Left ventricle myocardium superior (tissue), 1 donor: ENCODE data around the gene PROCA1. TPM values are rescaled to one million over a fixed set of nuclear protein-coding genes. Genes with fewer than 3 reads are reported as not detected.
A peak's percentile ranks its signal among the peaks of the same experiment; 100 is the strongest.
"Not testable (repeated sequence)": the region's sequence is repeated elsewhere in the genome, so short reads cannot be mapped to it uniquely, and the experiment has no call there.

Experiments
- ATAC-seq: fragments of 200-7000 bp; cut with Tn5 transposase; one replicate; pipeline ENCODE4 v1.9.1; 2020; ENCODE audit warnings: mild to moderate bottlenecking, moderate library complexity
- DNase-seq: peaks from one replicate; pipeline ENCODE4 v3.0.0-alpha.2; 2020
- intact Hi-C: fragments of 100-400 bp; cut with micrococcal nuclease; formaldehyde crosslinking; loops from one replicate; pipeline ENCODE4 v1.11.0; 2022
- total RNA-seq: library from RNA; stranded (reverse); fragmentation: NEBNext Ultra II Directional; extraction: Animal tissue kit (Norgen Biotek cat#: 25700); gene quantifications from one replicate; pipeline ENCODE4 v1.2.1, GENCODE V29; 2021
- donor health status: DM: no; HTN: yes; CAD: no; lungs with severe emphysema.

Gene PROCA1
- total RNA-seq, 1 donor from 2014 or later, result 0.89 TPM

- peak; percentile 97 for DNase-seq
- peak; percentile 77 for ATAC-seq
- intact Hi-C loops, result loop anchor here (2.0 kb wide), 1 partner anchor 22 kb away; no protein-coding TSS in a partner anchor
These were observed 16.9 kb upstream of the PROCA1 start, which contains the start of gene NEK8 for GRCh38 chr17:28728364-28729200. TSS of gene NEK8 (plus strand) at chr17:28728788. CDS start at chr17:28728814, 26 bp downstream.

GRCh38 chr17:28726627-28727491, 15.2 kb upstream of the PROCA1 start:
- peak; percentile 79 for ATAC-seq
- intact Hi-C loops, result no loop called here
- DNase-seq, result peak; percentile 95

DNA sequence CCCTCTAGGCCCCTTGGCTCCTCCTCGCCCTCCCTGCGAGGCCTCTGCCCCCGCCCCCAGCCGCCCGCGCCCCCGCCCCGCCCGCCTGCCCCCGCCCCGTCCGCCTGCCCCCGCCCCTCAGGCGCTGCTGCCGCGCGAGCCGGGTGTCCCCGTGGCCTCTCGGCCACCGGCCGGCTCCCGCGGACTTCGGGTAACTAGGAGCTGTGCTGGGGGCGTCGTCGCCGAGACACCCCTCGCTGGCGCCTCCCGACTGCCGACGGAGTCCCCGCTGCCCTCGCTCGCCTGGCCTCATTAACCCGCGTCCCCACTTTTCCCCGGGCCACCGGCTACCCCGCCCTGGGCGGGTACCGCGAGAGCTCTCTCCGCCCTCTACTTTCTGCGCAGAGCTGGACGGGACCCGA, 14.5 kb upstream of the PROCA1 start, which contains the start of gene TLCD1:
TSS of gene TLCD1 (minus strand) at position 8 of the 401 bp plus-strand sequence. CDS start 136 bp downstream, outside the sequence.
- DNase-seq (peak; percentile 83), ATAC-seq (peak; percentile 57)
- intact Hi-C loops, result no loop called here

DNA sequence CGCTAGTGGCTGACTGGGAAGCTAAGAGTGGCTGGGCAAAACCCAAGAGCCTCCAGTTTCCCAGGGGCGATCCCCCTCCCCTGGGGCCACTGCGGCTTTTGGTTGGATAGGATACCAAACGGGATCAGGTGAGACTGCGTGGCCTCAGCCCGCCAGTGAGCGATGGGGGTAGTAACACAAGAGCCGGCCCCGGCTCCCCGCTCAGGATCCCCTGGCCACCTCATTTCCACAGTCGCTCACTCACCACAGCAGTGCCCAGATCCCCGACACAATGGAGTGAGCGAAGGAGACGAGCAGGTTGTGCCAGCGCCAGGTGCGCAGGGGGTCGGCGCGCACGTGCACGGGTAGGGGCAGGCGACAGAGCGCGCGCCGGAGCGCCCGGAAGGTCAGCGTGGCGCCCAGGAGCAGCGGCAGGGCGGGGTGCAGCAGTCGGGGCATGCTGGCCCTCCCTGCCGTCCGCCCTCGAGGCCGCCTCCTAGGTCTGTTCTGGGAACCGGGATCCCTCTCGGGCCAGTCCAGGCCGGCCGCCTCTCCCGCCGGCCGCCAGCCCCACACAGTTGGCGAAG, 14.1 kb upstream of the PROCA1 start:
- intact Hi-C loops, result no loop called here
- DNase-seq (peak; percentile 83), ATAC-seq (no peak)

GRCh38 chr17:28725166-28725659, 13.5 kb upstream of the PROCA1 start:
- ATAC-seq (no peak), DNase-seq (no peak)
- intact Hi-C loops, result no loop called here

GRCh38 chr17:28724500-28725165, 12.9 kb upstream of the PROCA1 start:
- intact Hi-C loops, result no loop called here
- ATAC-seq (no peak), DNase-seq (peak; percentile 12)

DNA sequence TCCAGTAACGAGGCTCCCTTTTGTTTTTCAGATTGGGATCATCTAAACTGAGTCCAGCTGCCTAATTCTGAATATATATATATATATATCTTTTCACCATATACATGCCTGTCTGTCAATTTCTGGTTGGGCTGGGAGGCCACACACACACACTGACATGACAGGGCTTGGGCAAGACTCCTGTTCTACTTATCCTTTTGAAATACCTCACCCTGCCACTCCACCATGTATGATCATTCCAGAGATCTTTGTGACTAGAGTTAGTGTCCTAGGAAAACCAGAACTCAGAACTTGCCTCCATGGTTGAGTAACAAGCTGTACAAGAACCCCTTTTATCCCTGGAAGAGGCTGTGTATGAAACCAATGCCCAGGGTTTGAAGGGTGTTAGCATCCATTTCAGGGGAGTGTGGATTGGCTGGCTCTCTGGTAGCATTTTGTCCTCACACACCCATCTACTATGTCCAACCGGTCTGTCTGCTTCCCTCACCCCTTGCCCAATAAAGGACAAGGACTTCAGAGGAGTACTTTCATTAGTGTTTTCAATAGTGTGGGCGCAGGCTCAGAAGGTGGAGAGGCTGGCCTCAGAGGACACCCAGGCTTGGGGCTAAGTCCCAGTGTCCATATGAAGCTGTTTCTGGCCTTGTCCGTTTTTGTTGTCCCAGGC, 12.3 kb upstream of the PROCA1 start:
- intact Hi-C loops, ATAC-seq, DNase-seq: not testable (repeated sequence)

DNA sequence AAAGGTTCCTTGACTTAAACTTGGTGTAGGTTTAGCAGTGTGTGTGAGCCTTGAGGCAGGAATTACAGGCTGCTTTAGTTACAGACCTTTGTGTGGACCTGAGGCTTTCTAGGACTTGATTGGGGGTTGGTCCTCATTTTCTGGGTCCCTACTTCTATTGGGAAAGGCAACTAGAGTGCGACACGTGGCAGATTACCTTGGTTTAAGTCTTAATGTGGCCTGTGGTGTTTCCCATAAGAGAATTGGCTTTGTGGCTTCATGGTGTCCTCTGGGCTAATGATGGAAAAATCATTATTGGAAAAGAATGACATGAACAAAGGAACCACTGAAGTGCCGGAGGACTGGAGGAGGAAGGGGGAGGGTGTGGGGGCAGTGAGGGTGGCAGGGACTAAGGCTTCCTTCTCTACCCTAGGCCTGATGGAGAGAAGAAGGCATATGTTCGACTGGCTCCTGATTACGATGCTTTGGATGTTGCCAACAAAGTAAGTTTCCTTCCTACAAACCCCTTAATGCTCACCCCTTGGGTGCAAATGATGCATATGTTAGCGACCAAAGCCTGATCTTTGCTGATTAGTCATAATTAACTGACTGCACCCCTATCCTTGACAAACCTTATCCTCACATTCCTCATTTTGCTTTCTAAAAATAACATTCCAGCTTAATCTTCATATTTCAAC, 11.6 kb upstream of the PROCA1 start:
- ATAC-seq (no peak), DNase-seq (no peak)
- intact Hi-C loops, result no loop called here

GRCh38 chr17:28722417-28723158, 10.9 kb upstream of the PROCA1 start:
- intact Hi-C loops, result no loop called here
- ATAC-seq (no peak), DNase-seq (no peak)

DNA sequence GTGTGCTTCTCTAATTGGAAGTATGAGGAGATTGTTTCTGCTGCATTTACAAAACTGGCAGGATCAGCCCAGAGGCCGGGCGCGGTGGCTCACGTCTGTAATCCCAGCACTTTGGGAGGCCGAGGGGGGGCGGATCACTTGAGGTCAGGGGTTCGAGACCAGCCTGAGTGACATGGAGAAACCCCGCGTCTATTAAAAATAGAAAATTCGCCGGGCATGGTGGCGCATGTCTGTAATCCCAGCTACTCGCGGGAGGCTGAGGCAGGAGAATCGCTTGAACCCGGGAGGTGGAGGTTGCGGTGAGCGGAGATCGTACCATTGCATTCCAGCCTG, 9.3 kb upstream of the PROCA1 start:
- ATAC-seq, intact Hi-C loops: not testable (repeated sequence)
- peak; percentile 19 for DNase-seq

DNA sequence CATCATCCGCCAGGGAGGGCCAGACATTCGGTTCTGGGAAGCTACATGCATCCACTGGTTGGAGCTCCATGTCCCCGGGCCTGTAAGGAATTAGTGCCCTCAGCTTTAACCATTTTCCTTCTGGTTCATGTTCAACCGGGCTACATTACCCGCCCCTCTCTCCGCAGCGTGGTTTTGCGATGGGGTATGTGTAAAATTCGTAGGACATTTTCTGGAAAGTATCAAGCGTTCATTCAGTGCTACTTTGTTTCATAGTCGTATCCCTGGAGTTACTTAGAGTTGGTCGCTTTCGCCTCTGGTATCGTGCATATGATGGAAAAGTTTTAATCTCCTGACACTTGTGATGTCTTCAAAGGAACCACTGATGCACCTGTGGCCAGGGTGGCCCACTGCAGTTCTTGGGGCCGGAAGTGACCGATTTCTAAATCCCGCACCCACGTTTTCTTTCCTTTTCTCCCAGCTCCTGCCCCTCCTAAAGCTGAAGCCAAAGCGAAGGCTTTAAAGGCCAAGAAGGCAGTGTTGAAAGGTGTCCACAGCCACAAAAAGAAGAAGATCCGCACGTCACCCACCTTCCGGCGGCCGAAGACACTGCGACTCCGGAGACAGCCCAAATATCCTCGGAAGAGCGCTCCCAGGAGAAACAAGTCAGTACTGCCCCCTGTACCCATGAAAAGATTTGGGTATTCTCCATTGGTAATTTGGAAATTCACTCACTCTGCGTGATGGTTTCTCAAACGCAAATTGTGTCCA, 8.7 kb upstream of the PROCA1 start:
- DNase-seq, result no peak
- ATAC-seq, result no peak
- intact Hi-C loops, result no loop called here

DNA sequence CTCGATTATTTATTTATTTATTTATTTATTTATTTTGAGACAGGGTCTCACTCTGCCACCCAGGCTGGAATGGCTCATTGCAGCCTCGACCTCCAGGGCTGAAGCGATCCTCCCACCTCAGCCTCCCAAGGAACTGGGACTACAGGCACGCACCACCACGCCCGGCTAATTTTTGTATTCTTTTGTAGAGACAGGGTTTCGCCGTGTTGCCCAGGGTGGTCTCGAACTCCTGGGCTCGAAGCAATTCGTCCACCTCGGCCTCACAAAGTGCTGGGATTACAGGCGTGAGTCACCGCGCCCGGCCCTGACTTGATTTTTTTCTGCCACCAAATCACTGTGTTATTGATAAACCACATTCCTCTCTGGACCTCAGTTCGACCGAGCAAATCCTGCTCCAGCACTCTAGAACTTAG, 7.3 kb upstream of the PROCA1 start:
- intact Hi-C loops, result no loop called here
- ATAC-seq (no peak), DNase-seq (no peak)

DNA sequence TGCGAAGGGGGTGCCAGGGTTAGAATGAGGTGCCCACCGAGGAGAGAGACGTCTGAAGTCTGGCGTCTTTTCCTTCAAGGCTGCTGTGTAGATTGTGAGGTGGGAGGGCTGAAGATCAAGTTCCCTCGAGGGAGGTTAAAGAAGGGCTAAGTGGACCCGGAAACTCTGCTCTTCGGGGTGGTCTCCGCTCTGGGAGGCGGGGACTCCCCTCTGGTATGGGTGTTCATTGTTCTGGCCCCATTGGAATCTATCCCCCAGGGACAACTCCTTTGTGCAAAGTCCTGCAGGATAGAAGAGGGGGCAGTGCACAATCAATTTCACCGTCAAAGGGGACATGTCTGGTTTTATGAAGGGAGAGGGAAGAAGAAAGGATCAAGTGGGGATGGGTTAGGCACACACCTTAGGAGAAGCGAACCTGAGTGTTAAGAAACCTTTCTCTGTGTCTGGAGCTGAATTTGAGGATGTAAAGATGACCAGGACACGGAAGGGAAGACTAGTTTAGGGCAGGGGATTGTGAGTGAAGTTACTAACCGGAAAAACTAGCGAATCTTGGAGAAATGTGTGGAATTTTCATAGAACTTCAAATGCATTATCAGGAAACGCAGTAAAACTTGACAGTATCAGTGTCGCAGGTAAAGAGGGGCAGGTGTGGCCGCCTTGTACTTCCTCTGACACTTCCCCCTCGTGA, 6.8 kb upstream of the PROCA1 start:
- ATAC-seq (no peak), DNase-seq (no peak)
- intact Hi-C loops, result no loop called here

- intact Hi-C loops, result no loop called here
- peak; percentile 81 for DNase-seq
- ATAC-seq, result peak; percentile 34
These were observed 6.1 kb upstream of the PROCA1 start, which contains the start of gene RAB34 for GRCh38 chr17:28717578-28718332. TSS of gene RAB34 (minus strand) at chr17:28717868. CDS start at chr17:28717266, 602 bp downstream.
